Right atrium auricular region (tissue), 2 donors: ENCODE results near the gene VSIG10L. TPM values are rescaled to one million over a fixed set of nuclear protein-coding genes. Genes with fewer than 3 reads are reported as not detected.

Experiments used
- DNase-seq: peaks from one replicate; pipeline ENCODE4 v3.0.0-alpha.2; 2019; ENCODE audit warnings: low spot score
- H3K27ac ChIP-seq, 2 donors: fragments of 200-600 bp; sonication (generic); 1 replicate in 1 of 2; 2 replicates in 1 of 2; pipeline ENCODE4 v1.5.1; 2016 to 2019
- H3K27me3 ChIP-seq, 2 donors: fragments of 200-600 bp; sonication (generic); one replicate each; pipeline versions ENCODE4 v1.5.1 to v1.6.0; 2017 to 2019
- H3K36me3 ChIP-seq: fragments of 200-600 bp; sonication (generic); one replicate; pipeline ENCODE4 v1.5.1; 2016
- H3K4me1 ChIP-seq, 2 donors: fragments of 200-600 bp; sonication (generic); one replicate each; pipeline versions ENCODE4 v1.5.1 to v1.6.0; 2017 to 2019
- H3K4me3 ChIP-seq, 2 donors: fragments of 200-600 bp; sonication (generic); 1 replicate in 1 of 2; 2 replicates in 1 of 2; pipeline ENCODE4 v1.5.1; 2017 to 2019; ENCODE audit warnings: mild to moderate bottlenecking in 1 of 2, moderate library complexity in 1 of 2
- H3K9me3 ChIP-seq, 2 donors: fragments of 200-600 bp; sonication (generic); one replicate each; pipeline ENCODE4 v1.5.1; 2019
- total RNA-seq, 2 donors: library from RNA; depleted of rRNA; stranded (reverse); fragments of >200 nt; gene quantifications; one replicate each; pipeline ENCODE4 v1.1.0, GENCODE V29; 2016
- TF ChIP-seq, protein P1 (sequence below), 2 donors: fragments of 200-600 bp; sonication (generic); IDR thresholded peaks; one replicate each; pipeline ENCODE4 v1.5.1; 2019; ENCODE audit warnings: antibody characterized with exemption in 2 of 2

Gene VSIG10L
- total RNA-seq, 2 donors from 2014 or later: 0.79 to 1.1 TPM

- no peak within 1 kb of the TSS for H3K27ac ChIP-seq
- no peaks in the 10 kb centered on the region for H3K27me3 ChIP-seq
- TF ChIP-seq, protein P1, sequence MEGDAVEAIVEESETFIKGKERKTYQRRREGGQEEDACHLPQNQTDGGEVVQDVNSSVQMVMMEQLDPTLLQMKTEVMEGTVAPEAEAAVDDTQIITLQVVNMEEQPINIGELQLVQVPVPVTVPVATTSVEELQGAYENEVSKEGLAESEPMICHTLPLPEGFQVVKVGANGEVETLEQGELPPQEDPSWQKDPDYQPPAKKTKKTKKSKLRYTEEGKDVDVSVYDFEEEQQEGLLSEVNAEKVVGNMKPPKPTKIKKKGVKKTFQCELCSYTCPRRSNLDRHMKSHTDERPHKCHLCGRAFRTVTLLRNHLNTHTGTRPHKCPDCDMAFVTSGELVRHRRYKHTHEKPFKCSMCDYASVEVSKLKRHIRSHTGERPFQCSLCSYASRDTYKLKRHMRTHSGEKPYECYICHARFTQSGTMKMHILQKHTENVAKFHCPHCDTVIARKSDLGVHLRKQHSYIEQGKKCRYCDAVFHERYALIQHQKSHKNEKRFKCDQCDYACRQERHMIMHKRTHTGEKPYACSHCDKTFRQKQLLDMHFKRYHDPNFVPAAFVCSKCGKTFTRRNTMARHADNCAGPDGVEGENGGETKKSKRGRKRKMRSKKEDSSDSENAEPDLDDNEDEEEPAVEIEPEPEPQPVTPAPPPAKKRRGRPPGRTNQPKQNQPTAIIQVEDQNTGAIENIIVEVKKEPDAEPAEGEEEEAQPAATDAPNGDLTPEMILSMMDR (IDR thresholded peaks at IDR 0.05): no peak
- no peak for DNase-seq
- peaks cover 6 to 23% of the 10 kb centered on the region in 2 donors for H3K9me3 ChIP-seq
- H3K4me3 ChIP-seq: no peak within 1 kb of the TSS
- H3K36me3 ChIP-seq: no peaks in the 10 kb centered on the region
- no peaks in the 10 kb centered on the region for H3K4me1 ChIP-seq
Observed at GRCh38 chr19:51311351-51312257, 30.3 kb downstream of the VSIG10L start, which contains the start of gene IGLON5. Gene IGLON5 (plus strand): TSS chr19:51311644. CDS start chr19:51311848, 204 bp downstream.

- DNase-seq: no peak
- no peak overlapping the region for H3K4me3 ChIP-seq
- no peaks in the 10 kb centered on the region for H3K4me1 ChIP-seq
- TF ChIP-seq, protein P1 (IDR thresholded peaks at IDR 0.05): no peak
- H3K9me3 ChIP-seq: peaks cover 6 to 54% of the 10 kb centered on the region in 2 donors
- H3K27me3 ChIP-seq: no peaks in the 10 kb centered on the region
- H3K36me3 ChIP-seq: no peaks in the 10 kb centered on the region
- no peak overlapping the region for H3K27ac ChIP-seq
Observed at GRCh38 chr19:51305479-51305878, 36.5 kb downstream of the VSIG10L start.

DNA sequence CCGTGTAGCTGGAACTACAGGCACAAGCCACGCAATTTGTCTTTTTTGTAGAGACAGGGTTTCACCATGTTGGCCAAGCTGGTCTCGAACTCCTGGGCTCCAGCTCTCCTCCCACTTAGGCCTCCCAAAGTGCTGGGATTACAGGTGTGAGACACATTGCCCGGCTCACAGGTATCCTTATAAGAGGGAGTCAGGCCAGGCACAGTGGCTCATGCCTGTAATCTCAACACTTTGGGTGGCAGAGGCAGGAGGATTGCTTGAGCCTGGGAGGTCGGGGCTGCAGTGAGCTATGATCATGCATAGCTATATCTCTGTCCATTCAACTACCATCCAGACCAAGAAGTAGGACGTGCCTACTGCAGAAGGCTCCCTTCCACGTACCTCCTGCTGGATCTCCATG lies 40.7 kb downstream of the VSIG10L start:
- Histone ChIP-seq H3K4me3 (no peak overlapping the region), H3K36me3 (no peaks in the 10 kb centered on the region), H3K4me1 (no peaks in the 10 kb centered on the region), H3K27me3 (no peaks in the 10 kb centered on the region), H3K27ac (no peak overlapping the region), H3K9me3 (peaks cover 0 to 36% of the 10 kb centered on the region in 2 donors)
- DNase-seq: no peak
- TF ChIP-seq, protein P1 (IDR thresholded peaks at IDR 0.05): no peak

DNA sequence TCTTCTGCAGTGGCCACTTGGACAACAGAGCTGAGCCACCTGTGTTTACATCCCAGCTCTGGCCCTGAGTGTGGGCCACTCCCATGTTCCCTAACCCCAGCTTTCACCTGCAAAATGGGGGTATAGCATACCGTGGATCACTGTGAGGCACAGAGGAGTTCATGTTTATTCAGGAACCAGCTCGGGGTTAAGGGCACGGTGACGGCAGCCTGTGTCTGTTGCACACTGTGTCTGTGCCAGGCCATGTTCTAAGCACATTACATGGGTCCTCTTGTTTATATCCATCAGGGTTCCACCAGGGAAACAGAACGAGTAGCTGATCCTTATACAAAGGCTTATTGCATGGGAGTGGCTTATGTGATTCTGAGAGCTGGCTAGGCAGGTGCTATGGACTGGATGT lies 44.5 kb downstream of the VSIG10L start:
- Histone ChIP-seq H3K36me3 (no peaks in the 10 kb centered on the region), H3K4me3 (no peak overlapping the region), H3K27me3 (no peaks in the 10 kb centered on the region), H3K27ac (no peak overlapping the region), H3K9me3 (peaks cover 0 to 6% of the 10 kb centered on the region in 2 donors), H3K4me1 (no peaks in the 10 kb centered on the region)
- no peak for DNase-seq
- TF ChIP-seq, protein P1 (IDR thresholded peaks at IDR 0.05): no peak

GRCh38 chr19:51296336-51297093 lies 45.4 kb downstream of the VSIG10L start:
- Histone ChIP-seq H3K36me3 (no peaks in the 10 kb centered on the region), H3K4me1 (no peaks in the 10 kb centered on the region), H3K4me3 (no peak overlapping the region), H3K27ac (no peak overlapping the region), H3K9me3 (no peaks in the 10 kb centered on the region), H3K27me3 (no peaks in the 10 kb centered on the region)
- TF ChIP-seq, protein P1 (IDR thresholded peaks at IDR 0.05): no peak
- no peak for DNase-seq
